A549 treated with Mapracorat at 1 μM for 4 hours (cell line): ENCODE data around the gene ABT1. TPM values are rescaled to one million over a fixed set of nuclear protein-coding genes. Genes with fewer than 3 reads are reported as not detected.

ENCODE experiments used
- total RNA-seq: library from RNA; stranded (reverse); fragments of 200-300 nt; extraction: Qiagen RNA extraction; gene quantifications from 5 replicates; pipeline ENCODE4 v1.2.3, GENCODE V29; 2022

ABT1 gene
- 12.0 to 14.5 TPM (median 14.0 TPM) in 5 replicates for total RNA-seq

DNA sequence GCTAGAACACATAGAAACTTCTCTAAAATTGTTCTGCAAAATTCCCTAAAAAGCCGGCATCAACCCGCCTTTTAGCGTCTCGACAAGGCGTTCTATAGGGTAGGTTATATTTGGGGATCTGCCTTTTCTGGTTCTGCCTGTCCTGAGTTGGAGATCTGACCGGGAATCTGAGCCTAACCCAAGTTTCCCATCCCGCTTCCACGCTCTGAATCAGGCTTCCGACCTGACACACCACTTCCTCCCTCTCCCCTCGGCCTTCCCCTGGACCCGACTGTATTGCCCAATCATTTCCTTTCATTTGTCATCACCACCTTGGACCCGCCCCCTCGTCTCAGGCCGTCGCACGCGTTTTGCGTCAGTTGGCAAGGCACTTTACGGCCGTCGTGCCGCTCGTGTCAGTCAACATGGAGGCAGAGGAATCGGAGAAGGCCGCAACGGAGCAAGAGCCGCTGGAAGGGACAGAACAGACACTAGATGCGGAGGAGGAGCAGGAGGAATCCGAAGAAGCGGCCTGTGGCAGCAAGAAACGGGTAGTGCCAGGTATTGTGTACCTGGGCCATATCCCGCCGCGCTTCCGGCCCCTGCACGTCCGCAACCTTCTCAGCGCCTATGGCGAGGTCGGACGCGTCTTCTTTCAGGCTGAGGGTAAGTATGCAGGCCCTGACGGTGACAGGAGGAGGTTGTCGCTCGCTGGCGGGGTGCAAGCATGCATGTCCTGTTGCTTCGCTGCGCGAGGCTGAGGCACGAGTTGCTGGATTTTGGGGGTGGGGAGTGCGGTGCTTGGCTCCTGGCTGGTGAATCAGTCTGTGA lies at the start of gene ABT1:
Gene ABT1, plus strand, starts transcription at position 375 of the 810 bp plus-strand sequence. Its CDS starts 30 bp downstream, at position 405.

Other genes with a start within 250 kb of the ABT1 start
- 3.0 to 4.7 TPM (median 3.4 TPM) in 5 replicates for gene BTN3A2, start 231.8 kb upstream of the ABT1 start, total RNA-seq
- 6.2 to 8.2 TPM (median 6.5 TPM) in 5 replicates for gene BTN2A2, start 213.8 kb upstream of the ABT1 start, total RNA-seq
- 1.9 to 2.9 TPM (median 2.1 TPM) in 5 replicates for gene BTN3A1, start 194.7 kb upstream of the ABT1 start, total RNA-seq
- 0.59 to 0.83 TPM (median 0.73 TPM) in 5 replicates for gene BTN3A3, start 156.4 kb upstream of the ABT1 start, total RNA-seq
- gene BTN2A1, start 139.0 kb upstream of the ABT1 start, total RNA-seq, result 16.9 to 22.9 TPM (median 19.1 TPM) in 5 replicates
- not detected in 5 replicates for gene BTN1A1, start 96.7 kb upstream of the ABT1 start, total RNA-seq
- gene HMGN4, start 58.6 kb upstream of the ABT1 start, total RNA-seq, result 63.9 to 86.3 TPM (median 79.0 TPM) in 5 replicates
- 4.7 to 6.3 TPM (median 5.9 TPM) in 5 replicates for gene ZNF322, start 62.8 kb downstream of the ABT1 start, total RNA-seq